Fibroblast of lung (primary cell): Measurements from ENCODE around the gene ISOC2.

Source experiments
- CTCF ChIP-seq, 2 donors: IDR thresholded peaks in 1 of 2; conservative IDR thresholded peaks in 1 of 2; 1 replicate in 1 of 2; 2 replicates in 1 of 2; pipeline ENCODE4 v1.5.1; 2011 to 2012; ENCODE audit warnings: low read length in 2 of 2, control low read depth in 1 of 2, inconsistent platforms in 1 of 2, low read depth in 1 of 2, mild to moderate bottlenecking in 1 of 2
- EZH2 ChIP-seq: IDR thresholded peaks from 2 replicates; pipeline ENCODE4 v1.5.1; 2012; ENCODE audit warnings: low read length, control low read depth, mild to moderate bottlenecking; ENCODE audit errors: missing control alignments

DNA sequence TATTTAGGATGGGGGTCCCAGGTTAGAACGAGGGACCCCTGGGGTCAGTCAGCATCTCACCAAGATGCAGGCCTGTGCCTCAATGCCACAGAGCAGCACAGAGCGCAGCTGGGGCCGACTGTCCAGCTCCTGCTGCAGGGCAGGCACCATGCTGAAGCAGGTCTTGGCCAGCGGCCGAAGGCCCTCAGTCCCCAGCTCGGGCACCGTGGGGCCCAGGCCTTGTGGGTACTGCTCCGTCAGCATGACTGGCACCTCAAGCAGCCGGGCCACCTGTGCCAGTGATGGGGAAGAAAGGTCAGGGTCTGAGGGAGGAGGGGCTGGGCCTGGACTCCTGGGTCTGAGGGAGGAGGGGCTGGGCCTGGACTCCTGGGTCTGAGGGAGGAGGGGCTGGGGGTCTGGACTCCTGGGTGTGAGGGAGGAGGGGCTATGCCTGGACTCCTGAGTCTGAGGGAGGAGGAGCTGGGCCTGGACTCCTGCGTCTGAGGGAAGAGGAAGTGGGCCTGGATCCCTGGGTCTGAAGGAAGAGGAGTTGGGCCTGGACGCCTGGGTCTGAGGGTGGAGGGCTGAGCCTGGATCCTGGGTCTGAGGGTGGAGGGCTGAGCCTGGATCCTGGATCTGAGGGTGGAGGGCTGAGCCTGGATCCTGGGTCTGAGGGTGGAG is 5.7 kb downstream of the ISOC2 start:
- TF ChIP-seq EZH2 (no peak), CTCF (conservative IDR thresholded peaks at IDR 0.05 in 1 of 2, IDR thresholded peaks at IDR 0.05 in 1 of 2; ENCODE audit: low read depth in 1 of 2, low read length in 2 of 2) (no peak)
